DMS 273 (cell line): ENCODE data around the gene CPZ.
"Not testable (repeated sequence)": the region's sequence is repeated elsewhere in the genome, so short reads cannot be mapped to it uniquely, and the experiment has no call there.

Source experiments
- DNase-seq: peaks from one replicate; lab custom pipeline; 2025; ENCODE audit not compliant: unreplicated experiment; lab: John Stamatoyannopoulos, UW

The CPZ gene

GRCh38 chr4:8556341-8557150 is 36.0 kb upstream of the CPZ start:
- DNase-seq = peak; percentile 8

- no peak for DNase-seq
These were observed 35.2 kb upstream of the CPZ start for GRCh38 chr4:8557151-8558076.

- no peak for DNase-seq
These were observed 34.2 kb upstream of the CPZ start for GRCh38 chr4:8558080-8558960.

- DNase-seq = no peak
These were observed 33.6 kb upstream of the CPZ start for GRCh38 chr4:8559011-8559410.

GRCh38 chr4:8559524-8560264 is 32.9 kb upstream of the CPZ start:
- DNase-seq = no peak

- DNase-seq = no peak
These were observed 32.1 kb upstream of the CPZ start for GRCh38 chr4:8560265-8561047.

- no peak for DNase-seq
These were observed 28.0 kb upstream of the CPZ start for GRCh38 chr4:8564595-8564994.

- no peak for DNase-seq
These were observed 24.4 kb upstream of the CPZ start for GRCh38 chr4:8568068-8568668.

GRCh38 chr4:8570201-8570600 is 22.4 kb upstream of the CPZ start:
- no peak for DNase-seq

- no peak for DNase-seq
These were observed 20.6 kb upstream of the CPZ start for GRCh38 chr4:8571702-8572685.

- DNase-seq = no peak
These were observed 19.3 kb upstream of the CPZ start for GRCh38 chr4:8573266-8573665.

- DNase-seq = no peak
These were observed 17.7 kb upstream of the CPZ start for GRCh38 chr4:8574796-8575370.

- no peak for DNase-seq
These were observed 17.1 kb upstream of the CPZ start for GRCh38 chr4:8575457-8575856.

- not testable (repeated sequence) for DNase-seq
These were observed 16.0 kb upstream of the CPZ start for GRCh38 chr4:8576591-8576990.

- DNase-seq = no peak
These were observed 15.5 kb upstream of the CPZ start for GRCh38 chr4:8577046-8577445.

- no peak for DNase-seq
These were observed 14.6 kb upstream of the CPZ start for GRCh38 chr4:8577972-8578371.

- no peak for DNase-seq
These were observed 13.8 kb upstream of the CPZ start for GRCh38 chr4:8578717-8579116.
